H1 (cell line): ENCODE results near the gene SLC46A3. TPM values are rescaled to one million over a fixed set of nuclear protein-coding genes. Genes with fewer than 3 reads are reported as not detected.

Experiments
- BRCA1 ChIP-seq: IDR thresholded peaks from 2 replicates; pipeline ENCODE4 v1.6.1; 2012; ENCODE audit warnings: low read depth, low read length, improper control_type of control experiment
- CEBPB ChIP-seq: IDR thresholded peaks from 2 replicates; pipeline ENCODE4 v1.6.1; 2012; ENCODE audit warnings: low read depth, low read length
- CHD2 ChIP-seq: IDR thresholded peaks from 2 replicates; pipeline ENCODE4 v1.6.1; 2012; ENCODE audit warnings: low read length, improper control_type of control experiment
- CTBP2 ChIP-seq: IDR thresholded peaks from 2 replicates; pipeline ENCODE4 v1.7.0; 2011; ENCODE audit warnings: borderline replicate concordance, mild to moderate bottlenecking, moderate library complexity, mixed read lengths, low read length; ENCODE audit not compliant: insufficient read depth, insufficient read length
- EGR1 ChIP-seq: IDR thresholded peaks from 2 replicates; pipeline ENCODE4 v1.6.1; 2011; ENCODE audit warnings: low read depth, low read length, borderline replicate concordance
- EZH2 ChIP-seq: fragments of 200-600 bp; sonication (generic); IDR thresholded peaks from 2 replicates; pipeline ENCODE4 v1.7.1; 2012; ENCODE audit warnings: low read depth, mild to moderate bottlenecking, moderate library complexity, low read length, inconsistent platforms; ENCODE audit not compliant: severe bottlenecking
- FOSL1 ChIP-seq: IDR thresholded peaks from 2 replicates; pipeline ENCODE4 v1.6.1; 2011; ENCODE audit warnings: mild to moderate bottlenecking, low read depth, low read length, moderate library complexity; ENCODE audit not compliant: insufficient read depth
- GTF2F1 ChIP-seq: IDR thresholded peaks from 2 replicates; pipeline ENCODE4 v1.6.1; 2012; ENCODE audit warnings: low read depth, low read length, improper control_type of control experiment, borderline replicate concordance
- JUN ChIP-seq: IDR thresholded peaks from 2 replicates; pipeline ENCODE4 v1.6.1; 2011; ENCODE audit warnings: low read depth, mild to moderate bottlenecking, improper control_type of control experiment, low read length
- KDM4A ChIP-seq: IDR thresholded peaks from one replicate; pipeline ENCODE4 v1.7.1; 2012; ENCODE audit warnings: low read depth, mild to moderate bottlenecking, moderate library complexity, low read length, inconsistent platforms; ENCODE audit not compliant: severe bottlenecking
- POLR2AphosphoS5 ChIP-seq: IDR thresholded peaks from 2 replicates; pipeline ENCODE4 v1.6.1; 2011; ENCODE audit warnings: low read depth, low read length
- RFX5 ChIP-seq: IDR thresholded peaks from 2 replicates; pipeline ENCODE4 v1.6.1; 2011; ENCODE audit warnings: low read depth, low read length, improper control_type of control experiment, borderline replicate concordance
- SIX5 ChIP-seq: IDR thresholded peaks from 2 replicates; pipeline ENCODE4 v1.6.1; 2011; ENCODE audit warnings: mild to moderate bottlenecking, low read depth, low read length
- SP1 ChIP-seq: IDR thresholded peaks from 2 replicates; pipeline ENCODE4 v1.6.1; 2011; ENCODE audit warnings: low read depth, low read length
- SRF ChIP-seq: IDR thresholded peaks from 2 replicates; pipeline ENCODE4 v1.6.1; 2011; ENCODE audit warnings: mild to moderate bottlenecking, low read depth, low read length, moderate library complexity
- YY1 ChIP-seq: IDR thresholded peaks from 2 replicates; pipeline ENCODE4 v1.6.1; 2011; ENCODE audit warnings: low read depth, mild to moderate bottlenecking, low read length
- polyA plus RNA-seq, 7 experiments: library from polyadenylated mRNA; depleted of rRNA in 3 of 7; stranded (reverse) in 5 of 7; unstranded in 2 of 7; fragments of >200 nt in 5 of 7; fragments of 200-250 nt in 2 of 7; gene quantifications; 1 replicate in 5 of 7; 2 replicates in 1 of 7; 4 replicates in 1 of 7; pipeline versions ENCODE4 v1.2.1 to v1.2.3, GENCODE V29; 2011 to 2013; ENCODE audit warnings: missing spikeins in 2 of 7, mixed read lengths in 2 of 7
- total RNA-seq: library from RNA; stranded (reverse); fragmentation: NEBNext Ultra II Directional; extraction: Animal tissue kit (Norgen Biotek cat#: 25700); gene quantifications from 2 replicates; pipeline ENCODE4 v1.2.1, GENCODE V29; 2021

Gene SLC46A3
- total and polyA plus RNA-seq, 2 of the 8 experiments (the other 6 are each of a cell fraction or from before 2014, with no cell fraction given), result 0.39 to 0.67 TPM

DNA sequence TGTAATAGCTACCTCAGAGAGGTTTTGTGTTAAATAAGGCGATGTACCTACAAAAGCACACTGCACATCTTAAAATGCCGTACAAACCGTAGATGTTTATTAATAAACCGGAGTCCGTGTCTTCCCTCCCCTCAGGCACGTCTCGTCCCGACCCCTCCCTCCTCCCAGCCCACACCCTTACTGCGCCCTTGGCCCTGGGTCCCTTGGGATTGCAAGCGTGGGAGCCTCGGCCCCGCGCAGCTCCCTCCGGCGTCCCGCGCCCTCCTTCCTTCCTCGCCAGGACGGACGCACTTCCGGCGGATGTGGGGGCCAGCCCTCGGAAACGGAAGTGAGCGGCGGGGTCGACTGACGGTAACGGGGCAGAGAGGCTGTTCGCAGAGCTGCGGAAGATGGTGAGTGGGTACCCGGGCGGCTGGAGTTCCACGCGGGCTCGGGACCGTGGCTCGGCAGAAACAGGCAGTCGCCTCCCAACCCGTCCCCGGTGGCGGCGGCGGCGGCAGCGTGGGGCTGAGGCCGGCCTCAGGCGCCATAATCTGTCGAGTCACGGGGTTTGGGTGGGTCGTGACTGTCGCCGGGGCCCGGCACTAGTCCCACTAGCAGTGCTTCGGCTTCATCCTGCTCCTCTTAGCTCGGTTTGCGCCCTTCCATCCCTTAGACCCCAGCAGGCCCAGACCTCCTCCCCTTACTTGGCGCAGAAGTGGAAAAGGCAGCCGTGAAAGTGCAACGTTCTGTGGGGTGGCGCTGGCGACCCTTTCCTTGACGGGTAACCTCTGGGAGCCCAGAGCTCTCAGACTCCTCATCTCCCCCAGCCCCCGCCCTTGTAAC, 59.8 kb downstream of the SLC46A3 start, which contains the start of gene POMP (continued):
- TF ChIP-seq JUN (no peak), SIX5 (no peak), FOSL1 (no peak), YY1 (no peak), EGR1 (peak; percentile 34; the same call in 1 of the 2 replicates), CTBP2 (no peak), SP1 (no peak), RFX5 (no peak), CEBPB (no peak), CHD2 (no peak), BRCA1 (no peak), POLR2AphosphoS5 (peak; percentile 89), KDM4A (peak; percentile 88), EZH2 (no peak), GTF2F1 (no peak), SRF (no peak)
